Ammon's horn (tissue), 1 donor: ENCODE measurements around the gene NHLH1.
"Not testable (repeated sequence)": the region's sequence is repeated elsewhere in the genome, so short reads cannot be mapped to it uniquely, and the experiment has no call there.

Experiments used
- DNase-seq: peaks from one replicate; pipeline ENCODE4 v3.0.0-alpha.2; 2016; ENCODE audit warnings: low spot score

Gene NHLH1

GRCh38 chr1:160384812-160385211, 17.9 kb downstream of the NHLH1 start:
- DNase-seq: not testable (repeated sequence)

GRCh38 chr1:160388406-160388805, 21.5 kb downstream of the NHLH1 start:
- not testable (repeated sequence) for DNase-seq

GRCh38 chr1:160394673-160395072, 27.8 kb downstream of the NHLH1 start:
- DNase-seq: no peak

- DNase-seq: no peak
Measured at GRCh38 chr1:160397651-160398050, 30.8 kb downstream of the NHLH1 start.

GRCh38 chr1:160398823-160399222, 32.0 kb downstream of the NHLH1 start:
- no peak for DNase-seq

- no peak for DNase-seq
Measured at GRCh38 chr1:160399544-160400222, 32.8 kb downstream of the NHLH1 start.

GRCh38 chr1:160400223-160400645, 33.4 kb downstream of the NHLH1 start, which contains the start of gene VANGL2:
Gene VANGL2, plus strand, starts transcription at chr1:160400564. Its CDS starts 15,274 bp downstream, at chr1:160415838.
- DNase-seq: peak; percentile 90

GRCh38 chr1:160400646-160401486, 34.0 kb downstream of the NHLH1 start:
- DNase-seq: no peak

- no peak for DNase-seq
Measured at GRCh38 chr1:160401487-160401805, 34.6 kb downstream of the NHLH1 start.

GRCh38 chr1:160402001-160402795, 35.3 kb downstream of the NHLH1 start:
- no peak for DNase-seq

GRCh38 chr1:160403244-160403643, 36.4 kb downstream of the NHLH1 start:
- no peak for DNase-seq

- DNase-seq: no peak
Measured at GRCh38 chr1:160404094-160404493, 37.2 kb downstream of the NHLH1 start.

GRCh38 chr1:160405331-160405877, 38.5 kb downstream of the NHLH1 start:
- no peak for DNase-seq

- DNase-seq: no peak
Measured at GRCh38 chr1:160406131-160406968, 39.5 kb downstream of the NHLH1 start.

- no peak for DNase-seq
Measured at GRCh38 chr1:160407839-160408801, 41.2 kb downstream of the NHLH1 start.

GRCh38 chr1:160408864-160409263, 42.0 kb downstream of the NHLH1 start:
- no peak for DNase-seq

- DNase-seq: no peak
Measured at GRCh38 chr1:160409486-160409885, 42.6 kb downstream of the NHLH1 start.

- peak; percentile 43 for DNase-seq
Measured at GRCh38 chr1:160410406-160411005, 43.6 kb downstream of the NHLH1 start.

GRCh38 chr1:160411271-160412027, 44.6 kb downstream of the NHLH1 start:
- DNase-seq: peak; percentile 40
